ENCODE data around the gene TMPRSS4.
A peak's percentile ranks its signal among the peaks of the same experiment; 100 is the strongest.

Gene TMPRSS4

GRCh38 chr11:118078911-118079411 is 2.1 kb downstream of the TMPRSS4 start:
- DNase-seq: no peak

DNA sequence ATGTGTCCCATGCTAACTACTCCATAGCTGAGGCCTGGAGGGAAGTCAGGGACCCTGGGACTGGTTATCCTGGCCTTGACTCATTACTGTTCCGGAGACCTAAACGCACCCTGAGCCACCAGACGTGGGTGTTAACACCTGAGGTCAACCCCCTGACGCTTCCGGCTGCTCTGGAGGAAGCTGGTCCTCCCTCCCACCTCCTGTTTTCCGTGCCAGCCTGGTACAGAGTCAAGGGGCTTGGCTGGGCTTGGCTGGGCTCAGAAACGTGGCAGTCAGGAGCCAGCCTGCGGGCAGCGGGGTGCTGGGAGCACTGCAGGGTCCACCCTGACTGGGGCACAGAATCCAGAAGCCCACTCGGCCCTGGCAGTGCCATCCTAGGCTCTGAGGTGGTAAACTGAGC is 2.6 kb downstream of the TMPRSS4 start:
- no peak for DNase-seq

DNA sequence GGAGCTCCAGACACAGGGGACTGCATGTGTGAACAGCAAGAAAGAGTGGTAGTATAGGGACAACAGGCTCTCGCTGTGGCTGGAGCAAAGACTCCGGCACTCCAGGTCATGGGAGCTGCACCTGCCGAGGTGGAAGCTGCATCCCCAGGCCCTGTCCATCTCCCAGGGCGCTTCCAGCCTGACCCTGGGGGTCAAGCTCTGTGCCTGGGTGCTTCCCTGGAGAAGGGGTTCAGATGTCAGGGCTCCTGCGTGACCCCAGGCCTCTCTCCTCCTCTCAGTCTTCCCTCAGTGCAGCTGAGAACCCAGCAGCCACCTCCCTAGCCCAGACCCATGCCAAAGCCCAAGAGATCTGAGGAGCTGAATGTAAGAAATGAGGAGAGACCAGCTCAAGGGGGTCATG is 3.4 kb downstream of the TMPRSS4 start:
- DNase-seq: no peak

DNA sequence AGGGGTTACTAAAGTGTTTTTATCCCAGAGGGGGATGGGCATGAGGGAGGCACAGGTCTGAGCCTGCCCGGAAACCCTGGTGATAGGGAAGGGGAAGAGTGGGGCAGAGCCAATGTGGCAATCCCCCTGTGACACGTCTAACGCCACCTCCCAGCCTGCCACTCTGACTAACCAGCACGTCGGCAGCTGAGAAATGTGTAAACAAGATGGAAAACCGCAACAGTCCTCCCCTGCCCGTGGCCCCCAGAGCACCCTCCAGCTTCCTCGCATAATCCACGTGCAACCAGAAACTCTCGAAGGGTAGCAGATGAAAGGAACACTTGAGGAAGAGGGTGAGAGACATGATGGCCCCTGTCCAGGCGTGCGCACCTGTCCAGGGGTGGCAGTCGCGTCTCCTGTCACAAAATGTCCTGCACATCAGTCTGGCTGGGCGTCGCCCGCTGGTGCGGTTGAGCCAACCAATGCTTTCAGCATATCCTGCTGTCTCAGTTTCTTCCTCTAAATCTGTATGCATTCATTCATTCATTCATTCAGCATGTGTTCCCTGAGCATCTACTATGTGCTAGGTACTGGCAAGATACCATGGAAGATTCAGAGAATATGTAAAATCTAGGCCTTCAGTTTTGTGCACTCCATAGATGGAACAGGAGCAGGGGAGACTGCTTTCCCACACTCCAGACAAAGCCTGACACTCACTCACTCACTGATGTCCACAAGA is 4.5 kb downstream of the TMPRSS4 start:
- DNase-seq: no peak

- no peak for DNase-seq
Observed at GRCh38 chr11:118082880-118083552, 6.1 kb downstream of the TMPRSS4 start.

- DNase-seq: peak in 1 of 56 donors; percentile 14
Observed at GRCh38 chr11:118084247-118084646, 7.4 kb downstream of the TMPRSS4 start.

DNA sequence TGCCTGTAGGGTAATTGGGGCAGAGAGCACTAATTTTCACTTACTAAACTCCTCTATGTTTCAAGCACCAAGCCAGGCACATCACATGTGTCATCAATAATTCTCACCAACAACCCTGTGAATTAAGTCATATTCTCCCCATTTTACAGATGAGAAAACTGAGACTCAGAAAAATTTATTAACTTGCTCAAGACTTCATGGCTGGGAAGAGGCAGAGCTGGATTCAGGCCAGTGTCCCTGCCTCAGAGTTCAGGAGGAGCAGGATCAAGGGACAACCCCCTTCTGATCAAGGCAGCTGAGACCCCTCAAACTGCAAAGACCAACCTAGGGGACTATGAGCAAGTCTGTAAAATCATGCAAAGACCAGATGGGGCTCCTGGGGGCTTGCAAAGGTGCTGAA is 7.8 kb downstream of the TMPRSS4 start:
- DNase-seq: no peak

DNA sequence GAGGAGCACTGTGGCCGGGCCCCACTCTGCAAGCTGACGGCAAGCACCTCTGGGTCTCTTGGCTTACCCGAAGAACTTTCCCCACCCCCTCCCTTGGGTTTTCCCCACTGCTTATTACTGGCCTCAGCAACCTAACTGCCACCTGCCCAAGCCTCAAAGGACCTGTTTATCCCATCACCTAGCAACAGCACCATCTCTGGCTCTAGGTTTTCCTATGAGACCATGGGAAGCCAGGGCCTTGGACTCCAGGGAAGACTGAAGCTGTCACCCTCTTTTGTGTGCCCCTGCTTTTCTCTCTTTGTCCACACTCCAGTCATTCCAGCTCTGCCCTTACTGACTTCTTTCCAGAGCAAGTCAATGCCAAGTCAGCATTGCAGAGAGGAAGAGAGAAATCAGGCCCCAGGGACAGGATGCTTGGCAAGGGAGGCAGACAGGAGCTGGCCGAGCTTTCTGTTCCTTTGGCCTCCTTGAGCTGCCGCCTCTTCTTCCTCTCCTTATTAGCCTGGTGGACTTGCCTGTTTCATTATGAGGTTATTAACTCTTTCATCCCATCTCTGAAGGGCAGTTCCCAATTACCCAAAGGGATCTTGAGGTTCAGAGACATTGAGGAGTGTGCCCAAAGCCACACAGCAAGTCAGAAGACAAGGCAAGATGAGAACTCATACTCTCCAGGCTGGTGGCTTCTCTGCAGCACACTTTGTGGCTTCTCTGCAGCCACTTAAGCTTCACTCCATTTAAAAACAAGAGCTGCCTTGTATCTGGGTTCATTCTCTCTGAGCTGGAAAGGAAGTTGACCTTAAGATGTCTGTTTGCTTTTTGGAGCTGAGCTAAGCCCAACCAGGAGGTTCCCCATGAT is 10.3 kb downstream of the TMPRSS4 start, which contains the start of gene SMIM35:
TSS of gene SMIM35 (minus strand) at position 51 of the 856 bp plus-strand sequence. CDS start 206 bp downstream, outside the sequence.
- DNase-seq: peak in 2 of 56 donors; percentile 10 to 19

GRCh38 chr11:118087931-118088330 is 11.1 kb downstream of the TMPRSS4 start:
- no peak for DNase-seq

- peak in 3 of 56 donors; percentile 4 to 35 (median 16) for DNase-seq
Observed at GRCh38 chr11:118088531-118088930, 11.7 kb downstream of the TMPRSS4 start.

GRCh38 chr11:118090545-118091162 is 13.8 kb downstream of the TMPRSS4 start:
- DNase-seq: no peak

DNA sequence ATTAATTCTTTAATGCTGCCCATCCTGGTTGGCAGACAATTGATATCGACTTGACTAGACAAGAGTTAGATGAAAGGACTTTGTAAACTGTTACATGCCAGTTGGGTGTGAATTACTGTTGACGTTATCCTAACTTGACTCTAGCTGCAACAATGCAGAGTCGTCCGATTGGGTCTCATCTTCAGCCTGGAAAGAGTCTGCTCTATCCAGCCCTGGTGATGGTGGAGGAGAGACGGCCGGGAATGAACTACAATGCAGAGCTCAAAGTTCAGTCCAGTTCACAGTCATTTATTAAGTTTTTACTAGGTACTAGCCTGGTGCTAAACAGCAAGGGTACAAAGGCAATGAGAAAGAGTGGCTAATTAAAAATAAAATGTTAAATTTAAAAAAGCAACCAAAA is 14.8 kb downstream of the TMPRSS4 start:
- DNase-seq: no peak

DNA sequence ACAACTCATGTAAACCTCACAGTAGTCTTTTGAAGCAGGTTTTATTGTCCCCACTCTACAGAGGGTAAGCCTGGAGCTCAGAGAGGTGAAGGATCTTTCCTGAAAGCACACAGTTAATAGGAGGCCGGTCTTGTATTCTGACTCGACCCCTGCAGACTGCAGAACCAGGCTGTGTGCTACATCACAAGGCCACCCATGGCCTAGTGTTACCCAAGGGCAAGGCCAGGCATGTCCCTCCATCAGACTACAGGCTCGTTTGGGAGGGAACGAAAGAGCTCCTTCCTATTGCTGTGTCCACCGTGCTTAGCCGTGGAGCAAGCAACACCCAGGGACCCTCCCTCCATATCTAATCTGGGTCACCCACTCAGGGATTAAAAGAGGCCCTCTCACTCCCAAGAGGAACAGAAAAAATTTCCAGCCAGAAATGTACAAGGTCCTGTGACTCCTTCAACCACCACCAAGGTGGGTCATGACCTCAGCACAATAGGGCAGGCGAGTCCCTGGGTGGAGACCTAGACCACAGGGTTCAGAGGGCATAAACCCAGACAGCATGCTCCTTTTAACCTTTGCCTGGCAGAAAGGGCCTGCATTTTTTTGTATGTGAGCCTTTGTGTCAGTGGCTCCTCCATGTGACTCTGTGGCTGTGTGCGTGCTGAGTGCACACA is 16.2 kb downstream of the TMPRSS4 start:
- DNase-seq: no peak

DNA sequence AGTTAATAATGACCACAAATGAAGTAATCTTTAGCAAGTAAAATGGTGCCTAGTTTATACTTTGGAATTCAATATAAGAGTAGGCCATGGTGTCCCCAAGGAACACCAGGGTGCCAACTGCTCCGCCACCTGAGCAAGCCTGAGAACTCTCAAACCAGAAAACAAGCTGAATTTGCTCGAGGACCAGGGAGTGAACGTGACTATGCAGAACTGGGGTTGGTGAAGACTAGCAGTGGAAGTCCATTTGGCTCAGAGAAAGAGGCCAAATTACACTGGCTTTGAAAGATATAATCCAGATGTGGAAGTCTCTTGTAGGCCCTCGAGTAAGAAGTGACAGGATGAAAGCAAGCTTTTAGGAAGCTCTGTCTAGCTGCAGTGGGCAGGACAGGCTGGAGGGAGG is 18.6 kb downstream of the TMPRSS4 start:
- no peak for DNase-seq

- no peak for DNase-seq
Observed at GRCh38 chr11:118095967-118096367, 19.1 kb downstream of the TMPRSS4 start.

- peak in 8 of 56 donors; percentile 9 to 30 (median 16) for DNase-seq
Observed at GRCh38 chr11:118098996-118099837, 22.3 kb downstream of the TMPRSS4 start.

- DNase-seq: no peak
Observed at GRCh38 chr11:118099838-118100556, 23.1 kb downstream of the TMPRSS4 start.

DNA sequence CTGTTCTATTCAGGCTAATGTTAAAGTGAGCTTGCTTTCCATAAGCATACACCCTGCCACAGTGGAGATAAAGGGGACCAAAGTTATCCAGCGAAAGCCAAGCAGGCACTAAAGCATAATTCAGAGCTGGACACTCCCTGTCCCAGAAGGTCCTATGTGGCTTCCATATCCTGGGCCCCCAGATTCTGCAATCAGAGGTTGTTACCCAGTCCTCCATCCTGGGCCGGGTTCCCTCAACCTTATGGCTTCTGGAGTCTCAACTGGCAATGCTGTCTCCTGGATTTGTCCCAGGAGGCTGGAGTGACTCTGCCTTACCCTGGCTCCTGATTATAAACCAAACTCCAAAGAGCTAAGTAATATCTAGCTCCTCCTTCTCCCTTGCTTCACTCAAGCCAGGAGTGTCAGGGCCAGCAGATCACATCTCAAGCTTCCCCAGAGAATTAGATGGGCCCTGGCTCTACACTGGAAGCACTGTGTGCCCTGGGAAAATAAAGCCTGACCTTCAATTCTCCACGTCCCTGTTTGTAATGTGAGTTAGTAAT is 23.9 kb downstream of the TMPRSS4 start:
- no peak for DNase-seq
